Muscle layer of duodenum (tissue), 2 donors: ENCODE results near the gene SAMD7.

Source experiments
- H3K27ac ChIP-seq: one replicate; pipeline ENCODE4 v1.7.0; 2013; ENCODE audit warnings: mild to moderate bottlenecking, low read length
- H3K27me3 ChIP-seq: one replicate; pipeline ENCODE4 v1.7.0; 2013; ENCODE audit warnings: low read depth, mild to moderate bottlenecking, control low read depth, low read length
- H3K36me3 ChIP-seq, 2 donors: one replicate each; pipeline ENCODE4 v1.7.0; 2013; ENCODE audit warnings: low read length in 2 of 2, control low read depth in 1 of 2, mild to moderate bottlenecking in 1 of 2; ENCODE audit not compliant: insufficient read depth in 2 of 2, control insufficient read depth in 1 of 2
- H3K4me1 ChIP-seq, 2 donors: one replicate each; pipeline ENCODE4 v1.7.0; 2013; ENCODE audit warnings: low read length in 2 of 2, mild to moderate bottlenecking in 2 of 2, control low read depth in 1 of 2, moderate library complexity in 1 of 2; ENCODE audit not compliant: insufficient read depth in 2 of 2, control insufficient read depth in 1 of 2
- H3K4me3 ChIP-seq, 2 donors: one replicate each; pipeline ENCODE4 v1.7.0; 2013; ENCODE audit warnings: low read length in 2 of 2, low read depth in 1 of 2, mild to moderate bottlenecking in 1 of 2
- H3K9me3 ChIP-seq, 2 donors: one replicate each; pipeline ENCODE4 v1.7.0; 2013; ENCODE audit warnings: low read length in 2 of 2, control low read depth in 1 of 2, mild to moderate bottlenecking in 1 of 2; ENCODE audit not compliant: control insufficient read depth in 1 of 2
- donor health status: healthy.

SAMD7 gene

GRCh38 chr3:169948559-169949448, 37.4 kb downstream of the SAMD7 start:
- Histone ChIP-seq H3K9me3 (no peaks in the 10 kb centered on the region), H3K4me3 (no peak overlapping the region), H3K4me1 (no peaks in the 10 kb centered on the region), H3K27me3 (no peaks in the 10 kb centered on the region), H3K36me3 (no peaks in the 10 kb centered on the region), H3K27ac (no peak overlapping the region)

- Histone ChIP-seq H3K9me3 (no peaks in the 10 kb centered on the region), H3K27ac (no peak overlapping the region), H3K4me1 (no peaks in the 10 kb centered on the region), H3K27me3 (no peaks in the 10 kb centered on the region), H3K36me3 (no peaks in the 10 kb centered on the region), H3K4me3 (no peak overlapping the region)
These were observed 40.7 kb downstream of the SAMD7 start for GRCh38 chr3:169952045-169952444.

DNA sequence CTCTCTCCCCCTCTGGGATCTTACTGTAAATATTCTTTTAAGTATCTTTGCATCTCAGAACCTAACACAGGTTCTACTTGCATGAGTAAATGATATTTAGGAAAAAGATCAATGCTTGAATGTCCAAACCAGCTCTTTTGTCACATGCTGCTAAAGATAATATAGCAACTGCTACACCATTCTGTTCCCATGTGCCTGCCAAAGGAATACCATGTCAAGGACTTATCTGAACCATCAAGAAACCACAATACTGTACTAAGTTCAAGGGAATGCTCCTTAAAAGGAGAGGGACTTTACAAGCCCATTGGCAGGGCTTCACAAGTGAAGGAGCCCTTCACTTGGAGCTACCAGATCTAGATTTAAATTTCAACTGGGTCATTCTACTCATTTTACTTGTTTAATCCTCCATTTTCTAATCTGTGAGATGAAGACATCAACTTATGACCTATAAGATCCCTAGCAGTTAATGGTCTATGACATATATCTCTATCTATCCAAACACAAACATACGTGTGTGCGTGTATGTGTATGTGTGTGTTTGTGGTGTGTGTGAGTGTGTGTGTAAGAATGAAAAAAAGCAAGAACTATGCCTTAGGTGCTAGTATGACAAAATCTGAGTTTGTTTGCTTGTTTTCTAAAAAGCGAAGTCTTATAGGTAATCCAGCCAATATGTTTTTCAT, 42.2 kb downstream of the SAMD7 start:
- H3K27me3 ChIP-seq: no peaks in the 10 kb centered on the region
- H3K27ac ChIP-seq: no peak overlapping the region
- no peaks in the 10 kb centered on the region for H3K4me1 ChIP-seq
- no peak overlapping the region for H3K4me3 ChIP-seq
- no peaks in the 10 kb centered on the region for H3K9me3 ChIP-seq
- H3K36me3 ChIP-seq: no peaks in the 10 kb centered on the region

- Histone ChIP-seq H3K36me3 (no peaks in the 10 kb centered on the region), H3K9me3 (no peaks in the 10 kb centered on the region), H3K27ac (no peak overlapping the region), H3K4me3 (no peak overlapping the region), H3K27me3 (no peaks in the 10 kb centered on the region), H3K4me1 (no peaks in the 10 kb centered on the region)
These were observed 42.9 kb downstream of the SAMD7 start for GRCh38 chr3:169954142-169954756.

- H3K27ac ChIP-seq: no peak overlapping the region
- no peak overlapping the region for H3K4me3 ChIP-seq
- no peaks in the 10 kb centered on the region for H3K27me3 ChIP-seq
- H3K9me3 ChIP-seq: no peaks in the 10 kb centered on the region
- H3K36me3 ChIP-seq: no peaks in the 10 kb centered on the region
- H3K4me1 ChIP-seq: no peaks in the 10 kb centered on the region
These were observed 44.0 kb downstream of the SAMD7 start for GRCh38 chr3:169955406-169955805.

GRCh38 chr3:169964176-169964575, 52.8 kb downstream of the SAMD7 start:
- no peak overlapping the region for H3K27ac ChIP-seq
- no peaks in the 10 kb centered on the region for H3K27me3 ChIP-seq
- H3K4me1 ChIP-seq: peaks cover 7 to 18% of the 10 kb centered on the region in 2 donors
- no peaks in the 10 kb centered on the region for H3K36me3 ChIP-seq
- no peak overlapping the region for H3K4me3 ChIP-seq
- no peaks in the 10 kb centered on the region for H3K9me3 ChIP-seq

- peak overlapping the region; percentile 87 to 92 for H3K4me3 ChIP-seq
- H3K27me3 ChIP-seq: no peaks in the 10 kb centered on the region
- H3K9me3 ChIP-seq: no peaks in the 10 kb centered on the region
- H3K4me1 ChIP-seq: peaks cover 18 to 31% of the 10 kb centered on the region in 2 donors
- peaks cover 0 to 4% of the 10 kb centered on the region in 2 donors for H3K36me3 ChIP-seq
- H3K27ac ChIP-seq: peak overlapping the region; percentile 94
These were observed 54.4 kb downstream of the SAMD7 start for GRCh38 chr3:169965562-169966427.

DNA sequence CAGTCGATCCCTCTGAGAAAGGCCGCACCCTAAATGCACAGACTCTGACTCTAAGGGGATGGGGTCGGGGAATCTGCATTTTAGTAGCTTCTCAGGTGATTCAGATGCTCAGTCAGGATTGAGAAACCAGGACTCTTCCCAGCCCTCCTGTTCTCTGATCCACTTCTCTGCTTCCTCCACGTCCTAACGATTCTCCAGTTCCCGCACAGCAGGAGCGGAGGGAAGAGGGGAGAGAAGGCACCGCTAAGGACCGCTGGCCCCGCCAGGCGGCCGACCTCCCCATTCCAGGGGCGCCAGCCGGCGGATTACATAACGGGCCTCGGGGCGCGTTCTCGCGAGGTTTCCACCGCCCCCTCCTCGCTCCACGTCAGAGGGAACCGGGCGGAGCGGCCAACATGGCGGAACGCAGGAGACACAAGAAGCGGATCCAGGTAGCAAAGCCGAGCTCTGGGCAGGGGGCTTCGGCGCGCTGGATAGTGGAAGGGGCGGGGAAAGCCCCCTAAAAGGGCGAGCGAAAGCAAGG, 55.1 kb downstream of the SAMD7 start, which contains the start of gene SEC62:
SEC62 (plus strand) TSS at position 380 of the 523 bp plus-strand sequence; CDS start at position 396, 16 bp downstream.
- Histone ChIP-seq H3K9me3 (no peaks in the 10 kb centered on the region), H3K4me1 (peaks cover 18 to 33% of the 10 kb centered on the region in 2 donors), H3K27ac (peak within 1 kb of the TSS; percentile 94), H3K4me3 (peak within 1 kb of the TSS; percentile 87 to 92), H3K27me3 (no peaks in the 10 kb centered on the region), H3K36me3 (peaks cover 0 to 4% of the 10 kb centered on the region in 2 donors)

DNA sequence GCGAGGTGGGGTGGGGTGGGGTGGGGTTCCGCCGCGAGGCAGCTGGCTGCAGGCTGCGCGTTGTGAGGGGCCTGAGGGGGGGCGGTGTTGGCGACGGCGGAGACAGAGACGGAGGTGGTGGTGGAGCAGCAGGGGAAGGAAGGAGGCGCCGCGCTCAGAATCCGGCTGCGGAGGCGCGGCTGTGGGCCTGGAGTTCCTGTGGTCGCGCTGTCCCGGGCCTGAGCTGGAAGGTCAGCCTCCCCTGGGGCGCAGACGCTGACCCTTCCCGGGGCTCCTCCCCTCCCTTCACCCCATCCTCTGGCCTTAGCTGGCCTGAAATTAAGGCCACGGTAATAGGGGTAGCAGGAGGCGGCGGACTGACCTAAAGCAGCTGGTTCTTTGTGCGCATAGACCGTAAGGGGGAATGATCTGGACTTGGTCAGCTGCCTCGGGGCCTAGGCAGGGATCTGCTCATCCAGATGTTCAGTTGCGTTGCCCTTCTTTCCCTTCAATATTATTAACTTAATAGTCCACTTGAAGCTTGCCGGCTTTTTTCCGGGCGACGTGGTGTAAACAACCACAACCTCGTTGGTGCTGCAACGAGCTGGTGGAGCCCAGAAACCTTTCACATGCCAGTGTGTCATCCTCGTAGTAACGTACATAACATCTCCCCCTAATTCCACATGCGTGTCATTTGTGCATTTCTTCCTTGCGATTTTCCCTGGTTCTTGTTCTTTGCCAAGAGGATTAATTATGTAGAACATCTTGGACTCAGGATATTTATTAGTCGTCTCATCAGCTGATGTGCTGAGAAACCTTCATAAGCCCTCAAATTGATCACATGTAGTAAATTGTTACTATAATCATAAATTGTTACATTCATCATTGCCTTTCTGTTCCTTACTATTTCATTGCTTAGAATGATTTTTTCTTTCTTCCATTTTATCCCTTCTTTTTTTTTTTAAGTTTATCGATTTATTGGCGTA, 55.9 kb downstream of the SAMD7 start:
- peak overlapping the region; percentile 87 to 92 for H3K4me3 ChIP-seq
- peaks cover 18 to 40% of the 10 kb centered on the region in 2 donors for H3K4me1 ChIP-seq
- H3K27ac ChIP-seq: peak overlapping the region; percentile 94
- H3K9me3 ChIP-seq: no peaks in the 10 kb centered on the region
- peaks cover 0 to 4% of the 10 kb centered on the region in 2 donors for H3K36me3 ChIP-seq
- no peaks in the 10 kb centered on the region for H3K27me3 ChIP-seq
